H1 (cell line): Measurements from ENCODE around the gene EYA4. TPM values are rescaled to one million over a fixed set of nuclear protein-coding genes. Genes with fewer than 3 reads are reported as not detected.

Experiments used
- CTCF ChIA-PET: fragments of 300-600 bp; sonication (Branson Sonifier 250); formaldehyde crosslinking; loops from one replicate; lab custom pipeline; 2021; ENCODE audit not compliant: partially characterized antibody; lab: Charles Lee
- POLR2A ChIA-PET: fragments of 300-600 bp; sonication (Branson Sonifier 250); formaldehyde crosslinking; loops from one replicate; lab custom pipeline; 2021; ENCODE audit warnings: inconsistent platforms; ENCODE audit not compliant: partially characterized antibody; lab: Charles Lee
- DNase-seq, 2 experiments: peaks; one replicate each; pipeline versions ENCODE4 v3.0.0 to v3.0.0-alpha.2; 2010 to 2022; ENCODE audit warnings: low spot score in 2 of 2, low read depth in 1 of 2, mixed read lengths in 1 of 2
- FAIRE-seq: peaks from 2 replicates; lab custom pipeline; 2011; peaks lifted over from hg19 to GRCh38; lab: Jason Lieb, UNC
- H2AFZ ChIP-seq: 2 replicates; pipeline ENCODE4 v1.8.1; 2012; ENCODE audit warnings: low read length, inconsistent platforms
- H2AK5ac ChIP-seq: 2 replicates; pipeline ENCODE4 v1.6.1; 2013; ENCODE audit warnings: low read depth, low read length
- H2BK120ac ChIP-seq: replicated peaks from 2 replicates; pipeline ENCODE3; 2013; ENCODE audit warnings: low read depth, low read length, inconsistent platforms
- H2BK12ac ChIP-seq: 2 replicates; pipeline ENCODE4 v1.6.1; 2013; ENCODE audit warnings: low read depth, low read length
- H2BK15ac ChIP-seq: 2 replicates; pipeline ENCODE4 v1.6.1; 2013; ENCODE audit warnings: low read length
- H2BK20ac ChIP-seq: 2 replicates; pipeline ENCODE4 v1.6.1; 2013; ENCODE audit warnings: low read length
- H2BK5ac ChIP-seq: 2 replicates; pipeline ENCODE4 v1.6.1; 2013; ENCODE audit warnings: low read depth, low read length
- H3K14ac ChIP-seq: 2 replicates; pipeline ENCODE4 v1.6.1; 2013; ENCODE audit warnings: inconsistent platforms; ENCODE audit not compliant: insufficient read length
- H3K18ac ChIP-seq: 2 replicates; pipeline ENCODE4 v1.6.1; 2013; ENCODE audit warnings: low read length; ENCODE audit errors: extremely low read depth
- H3K23ac ChIP-seq: 2 replicates; pipeline ENCODE4 v1.6.1; 2013; ENCODE audit warnings: inconsistent platforms; ENCODE audit not compliant: insufficient read length
- H3K23me2 ChIP-seq: 2 replicates; pipeline ENCODE4 v1.6.1; 2013; ENCODE audit warnings: low read depth, low read length
- H3K27ac ChIP-seq: 2 replicates; pipeline ENCODE4 v1.6.1; 2011; ENCODE audit warnings: low read depth, low read length, inconsistent platforms
- H3K27me3 ChIP-seq, 4 experiments: replicated peaks in 1 of 4; 1 replicate in 1 of 4; 2 replicates in 3 of 4; pipeline versions ENCODE4 v1.6.1 to v1.8.1; 2011 to 2013; ENCODE audit warnings: low read length in 3 of 4, mild to moderate bottlenecking in 3 of 4, inconsistent platforms in 2 of 4, mixed read lengths in 2 of 4, moderate library complexity in 1 of 4; ENCODE audit not compliant: control insufficient read depth in 3 of 4, insufficient read depth in 3 of 4; ENCODE audit errors: extremely low read depth in 1 of 4
- H3K36me3 ChIP-seq, 4 experiments: 2 replicates each; pipeline versions ENCODE4 v1.6.1 to v1.8.1; 2011 to 2013; ENCODE audit warnings: mild to moderate bottlenecking in 4 of 4, low read length in 3 of 4, moderate library complexity in 2 of 4, control low read depth in 1 of 4, inconsistent platforms in 1 of 4; ENCODE audit not compliant: insufficient read depth in 4 of 4, control insufficient read depth in 2 of 4
- H3K4ac ChIP-seq: replicated peaks from 2 replicates; pipeline ENCODE3; 2013; ENCODE audit warnings: low read length, low read depth, mixed read lengths, inconsistent platforms; ENCODE audit not compliant: insufficient read length
- H3K4me1 ChIP-seq, 4 experiments: replicated peaks in 1 of 4; 1 replicate in 1 of 4; 2 replicates in 3 of 4; pipeline versions ENCODE4 v1.6.1 to v1.8.1; 2011 to 2013; ENCODE audit warnings: low read length in 3 of 4, inconsistent platforms in 2 of 4, mixed read lengths in 1 of 4; ENCODE audit not compliant: insufficient read depth in 4 of 4, control insufficient read depth in 3 of 4
- H3K4me2 ChIP-seq, 2 experiments: 2 replicates each; pipeline versions ENCODE4 v1.6.1 to v1.8.1; 2011 to 2013; ENCODE audit warnings: low read depth in 2 of 2, low read length in 2 of 2, control low read depth in 1 of 2, inconsistent platforms in 1 of 2, mild to moderate bottlenecking in 1 of 2; ENCODE audit not compliant: insufficient read depth in 1 of 2
- H3K4me3 ChIP-seq, 4 experiments: fragments of 200-600, 300-600 bp in 1 of 4; sonication (generic), shearing (Covaris generic), sonication (Bioruptor Twin) in 1 of 4; 2 replicates each; pipeline versions ENCODE4 v1.5.1 to v1.8.1; 2011 to 2016; ENCODE audit warnings: low read length in 4 of 4, low read depth in 3 of 4, control low read depth in 2 of 4, inconsistent platforms in 2 of 4, mild to moderate bottlenecking in 2 of 4, mixed read lengths in 1 of 4, moderate library complexity in 1 of 4; ENCODE audit not compliant: insufficient read depth in 2 of 4; ENCODE audit errors: extremely low read depth in 1 of 4
- H3K56ac ChIP-seq: replicated peaks from 2 replicates; pipeline ENCODE3; 2013; ENCODE audit warnings: low read depth, mild to moderate bottlenecking, mixed read lengths, low read length, inconsistent platforms; ENCODE audit not compliant: insufficient read length
- H3K79me1 ChIP-seq: 2 replicates; pipeline ENCODE4 v1.6.1; 2013; ENCODE audit warnings: low read depth, low read length, control low read depth
- H3K79me2 ChIP-seq, 2 experiments: 2 replicates each; pipeline versions ENCODE4 v1.6.1 to v1.8.1; 2012 to 2013; ENCODE audit warnings: low read length in 2 of 2, mild to moderate bottlenecking in 2 of 2, inconsistent platforms in 1 of 2; ENCODE audit not compliant: insufficient read depth in 2 of 2, control insufficient read depth in 1 of 2
- H3K9ac ChIP-seq, 4 experiments: replicated peaks in 1 of 4; 1 replicate in 1 of 4; 2 replicates in 3 of 4; pipeline versions ENCODE4 v1.6.1 to v1.8.1; 2011 to 2013; ENCODE audit warnings: low read depth in 3 of 4, low read length in 3 of 4, control low read depth in 2 of 4, mild to moderate bottlenecking in 2 of 4, moderate library complexity in 2 of 4, inconsistent platforms in 1 of 4; ENCODE audit errors: extremely low read depth in 1 of 4
- H3K9me3 ChIP-seq, 2 experiments: 2 replicates each; pipeline versions ENCODE4 v1.6.1 to v1.8.1; 2012 to 2013; ENCODE audit warnings: mild to moderate bottlenecking in 2 of 2, moderate library complexity in 2 of 2, control low read depth in 1 of 2, inconsistent platforms in 1 of 2, low read depth in 1 of 2, low read length in 1 of 2, mixed read lengths in 1 of 2; ENCODE audit not compliant: insufficient read depth in 2 of 2
- H4K20me1 ChIP-seq, 2 experiments: replicated peaks in 1 of 2; 2 replicates each; pipeline versions ENCODE3 to v1.8.1; 2011 to 2013; ENCODE audit warnings: inconsistent platforms in 2 of 2, low read length in 2 of 2, mild to moderate bottlenecking in 1 of 2; ENCODE audit not compliant: insufficient read depth in 2 of 2, control insufficient read depth in 1 of 2
- H4K5ac ChIP-seq: 2 replicates; pipeline ENCODE4 v1.6.1; 2013; ENCODE audit warnings: low read length, low read depth, mixed read lengths, inconsistent platforms; ENCODE audit not compliant: insufficient read length
- H4K8ac ChIP-seq: 2 replicates; pipeline ENCODE4 v1.8.0; 2013; ENCODE audit warnings: mild to moderate bottlenecking, moderate library complexity, low read length, inconsistent platforms; ENCODE audit not compliant: insufficient read depth; ENCODE audit errors: extremely low read depth
- H4K91ac ChIP-seq: replicated peaks from 2 replicates; pipeline ENCODE3; 2013; ENCODE audit warnings: low read length, mixed read lengths, inconsistent platforms; ENCODE audit not compliant: insufficient read length
- CHD2 ChIP-seq: IDR thresholded peaks from 2 replicates; pipeline ENCODE4 v1.6.1; 2012; ENCODE audit warnings: low read length, improper control_type of control experiment
- HDAC2 ChIP-seq, 2 experiments: fragments of 300-600 bp in 1 of 2; sonication (generic) in 1 of 2; IDR thresholded peaks; 2 replicates each; pipeline ENCODE4 v1.6.1; 2011 to 2012; ENCODE audit warnings: low read depth in 2 of 2, low read length in 2 of 2, mild to moderate bottlenecking in 2 of 2, moderate library complexity in 2 of 2, borderline replicate concordance in 1 of 2, inconsistent platforms in 1 of 2
- POLR2AphosphoS5 ChIP-seq: IDR thresholded peaks from 2 replicates; pipeline ENCODE4 v1.6.1; 2011; ENCODE audit warnings: low read depth, low read length
- RNF2 ChIP-seq: fragments of 200-900, 300-1000 bp; sonication (generic); IDR thresholded peaks from 2 replicates; pipeline ENCODE4 v1.7.1; 2016; ENCODE audit warnings: borderline replicate concordance, low read depth, mild to moderate bottlenecking, antibody characterized with exemption, low read length; ENCODE audit not compliant: poor library complexity, severe bottlenecking; ENCODE audit errors: missing control alignments
- TCF12 ChIP-seq: IDR thresholded peaks from 2 replicates; pipeline ENCODE4 v1.6.1; 2011; ENCODE audit warnings: low read depth, mild to moderate bottlenecking, low read length
- WGBS, 2 experiments: shearing (Covaris generic) in 1 of 2; methylation state at CpG; one replicate each; pipeline versions ENCODE4 v1.1.6 to v1.1.7; 2013 to 2015; ENCODE audit warnings: low lambda C conversion rate in 2 of 2, mixed read lengths in 2 of 2, inconsistent platforms in 1 of 2, low coverage in 1 of 2, missing lambda C conversion rate in 1 of 2; ENCODE audit not compliant: insufficient replicate concordance in 2 of 2, insufficient coverage in 1 of 2, insufficient read length in 1 of 2; ENCODE audit errors: extremely low coverage in 1 of 2, missing lambda C conversion rate in 1 of 2; 5-methylcytosine and 5-hydroxymethylcytosine counted together
- polyA plus RNA-seq, 7 experiments: library from polyadenylated mRNA; depleted of rRNA in 3 of 7; stranded (reverse) in 5 of 7; unstranded in 2 of 7; fragments of >200 nt in 5 of 7; fragments of 200-250 nt in 2 of 7; gene quantifications; 1 replicate in 5 of 7; 2 replicates in 1 of 7; 4 replicates in 1 of 7; pipeline versions ENCODE4 v1.2.1 to v1.2.3, GENCODE V29; 2011 to 2013; ENCODE audit warnings: missing spikeins in 2 of 7, mixed read lengths in 2 of 7
- total RNA-seq: library from RNA; stranded (reverse); fragmentation: NEBNext Ultra II Directional; extraction: Animal tissue kit (Norgen Biotek cat#: 25700); gene quantifications from 2 replicates; pipeline ENCODE4 v1.2.1, GENCODE V29; 2021
- TF ChIP-seq, protein P1 (sequence below): IDR thresholded peaks from 2 replicates; pipeline ENCODE4 v1.6.1; 2012; ENCODE audit warnings: inconsistent platforms

The EYA4 gene
- total and polyA plus RNA-seq, 2 of the 8 experiments (the other 6 are each of a cell fraction or from before 2014, with no cell fraction given) = 0.06 to 0.17 TPM

GRCh38 chr6:133549371-133549801 lies 308.2 kb downstream of the EYA4 start:
- no peak overlapping the region for H3K9ac ChIP-seq
- WGBS, 2 experiments = 67% methylated on average over 4 of the region's 4 CpGs; no CpG with 5 or more reads in 1 of the 2 experiments
- no peak overlapping the region for H4K91ac ChIP-seq
- H3K4ac ChIP-seq = no peak overlapping the region
- no peak overlapping the region for H2AFZ ChIP-seq
- H4K20me1 ChIP-seq = no peaks in the 10 kb centered on the region
- no peaks in the 10 kb centered on the region for H3K79me2 ChIP-seq
- H3K23me2 ChIP-seq = no peaks in the 10 kb centered on the region
- 0 out of 2 replicates have a peak overlapping the region, but pooled peaks have one; percentile 67 for H3K18ac ChIP-seq
- no peaks in the 10 kb centered on the region for H3K27me3 ChIP-seq
- no peak for DNase-seq
- no peaks in the 10 kb centered on the region for H3K9me3 ChIP-seq
- TF ChIP-seq POLR2AphosphoS5 (no peak), TCF12 (no peak), CHD2 (no peak), HDAC2 (IDR thresholded peaks at IDR 0.05; ENCODE audit: borderline replicate concordance in 1 of 2, low read depth in 2 of 2, low read length in 2 of 2) (no peak), RNF2 (no peak)
- TF ChIP-seq, protein P1, sequence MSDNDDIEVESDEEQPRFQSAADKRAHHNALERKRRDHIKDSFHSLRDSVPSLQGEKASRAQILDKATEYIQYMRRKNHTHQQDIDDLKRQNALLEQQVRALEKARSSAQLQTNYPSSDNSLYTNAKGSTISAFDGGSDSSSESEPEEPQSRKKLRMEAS = no peak
- H3K23ac ChIP-seq = no peak overlapping the region
- no peak overlapping the region for H3K56ac ChIP-seq
- no peak overlapping the region for H3K14ac ChIP-seq
- ChIA-PET CTCF (interaction anchor here (0.7 to 4.2 kb wide), 7 partner anchors 10 to 578 kb away, joined by 3 to 16 read pairs (median 4); no protein-coding TSS in a partner anchor), POLR2A (no interaction called here)
- no peaks in the 10 kb centered on the region for H3K79me1 ChIP-seq
- no peak for FAIRE-seq
- no peak overlapping the region for H4K8ac ChIP-seq
- no peak overlapping the region for H3K27ac ChIP-seq
- no peak overlapping the region for H2BK120ac ChIP-seq
- H4K5ac ChIP-seq = no peak overlapping the region
- peak overlapping the region; percentile 96; the same call in 1 of the 2 replicates for H2BK15ac ChIP-seq
- peak overlapping the region in 1 of 2 experiments; percentile 56; a peak in 1 of 4 replicates for H3K4me2 ChIP-seq
- no peak overlapping the region for H2BK5ac ChIP-seq
- peak overlapping the region; percentile 77; the same call in 1 of the 2 replicates for H2BK12ac ChIP-seq
- peaks cover 7 to 17% (median 12%) of the 10 kb centered on the region in 4 experiments for H3K4me1 ChIP-seq
- no peak overlapping the region for H2AK5ac ChIP-seq
- H2BK20ac ChIP-seq = no peak overlapping the region
- H3K4me3 ChIP-seq = no peak overlapping the region; a peak in 1 of 8 replicates
- H3K36me3 ChIP-seq = no peaks in the 10 kb centered on the region
